HEK293T (cell line): ENCODE results near the gene ARHGAP6.

Experiments used
- CTCF ChIA-PET: fragments of 350-600 bp; formaldehyde crosslinking; extraction: SDS; loops from one replicate; lab custom pipeline; 2021; ENCODE audit warnings: antibody characterized with exemption, inconsistent platforms; lab: Yijun Ruan, JAX
- POLR2A ChIA-PET: fragments of 350-600 bp; formaldehyde crosslinking; extraction: SDS; loops from one replicate; lab custom pipeline; 2020; ENCODE audit warnings: antibody characterized with exemption, inconsistent platforms; lab: Yijun Ruan, JAX
- DNase-seq: peaks from one replicate; pipeline ENCODE4 v3.0.0; 2012; ENCODE audit warnings: mixed read lengths; ENCODE audit errors: extremely low spot score
- ARNT ChIP-seq: fragments of 450-650 bp; IDR thresholded peaks from 2 replicates; pipeline ENCODE4 v1.6.1; 2017; ENCODE audit warnings: mild to moderate bottlenecking
- BHLHE40 ChIP-seq: fragments of 450-650 bp; IDR thresholded peaks from 2 replicates; pipeline ENCODE4 v1.6.1; 2016; ENCODE audit warnings: mild to moderate bottlenecking, moderate library complexity, borderline replicate concordance
- CTBP1 ChIP-seq: fragments of 450-650 bp; IDR thresholded peaks from 2 replicates; pipeline ENCODE4 v1.6.1; 2016; ENCODE audit warnings: borderline replicate concordance
- ELF4 ChIP-seq: fragments of 450-650 bp; IDR thresholded peaks from 2 replicates; pipeline ENCODE4 v1.6.1; 2017; ENCODE audit warnings: antibody characterized with exemption
- FOXA1 ChIP-seq: fragments of 450-650 bp; IDR thresholded peaks from 2 replicates; pipeline ENCODE4 v1.6.1; 2016; ENCODE audit warnings: mild to moderate bottlenecking
- FOXK2 ChIP-seq: fragments of 450-650 bp; IDR thresholded peaks from 2 replicates; pipeline ENCODE4 v1.6.1; 2016; ENCODE audit warnings: mild to moderate bottlenecking
- FOXM1 ChIP-seq: fragments of 450-650 bp; IDR thresholded peaks from 2 replicates; pipeline ENCODE4 v1.6.1; 2017; ENCODE audit warnings: mild to moderate bottlenecking, borderline replicate concordance
- HDGF ChIP-seq: fragments of 450-650 bp; IDR thresholded peaks from 2 replicates; pipeline ENCODE4 v1.6.1; 2017; ENCODE audit warnings: antibody characterized with exemption, borderline replicate concordance
- L3MBTL2 ChIP-seq: fragments of 450-650 bp; conservative IDR thresholded peaks from 2 replicates; pipeline ENCODE4 v1.6.1; 2016; ENCODE audit warnings: mild to moderate bottlenecking
- LEF1 ChIP-seq: fragments of 450-650 bp; IDR thresholded peaks from 2 replicates; pipeline ENCODE4 v1.6.1; 2017; ENCODE audit warnings: mild to moderate bottlenecking, borderline replicate concordance
- NFRKB ChIP-seq: fragments of 450-650 bp; IDR thresholded peaks from 2 replicates; pipeline ENCODE4 v1.6.1; 2016; ENCODE audit warnings: mild to moderate bottlenecking, moderate library complexity
- SP1 ChIP-seq: fragments of 450-650 bp; IDR thresholded peaks from 2 replicates; pipeline ENCODE4 v1.6.1; 2017
- SUZ12 ChIP-seq: fragments of 450-650 bp; IDR thresholded peaks from 2 replicates; pipeline ENCODE4 v1.6.1; 2016; ENCODE audit warnings: mild to moderate bottlenecking
- TARDBP ChIP-seq: fragments of 450-650 bp; IDR thresholded peaks from 2 replicates; pipeline ENCODE4 v1.6.1; 2016
- ZNF384 ChIP-seq: fragments of 450-650 bp; IDR thresholded peaks from 2 replicates; pipeline ENCODE4 v1.6.1; 2016
- TF ChIP-seq, protein P1 (sequence below): fragments of 450-650 bp; IDR thresholded peaks from 2 replicates; pipeline ENCODE4 v1.6.1; 2016

Gene ARHGAP6

DNA sequence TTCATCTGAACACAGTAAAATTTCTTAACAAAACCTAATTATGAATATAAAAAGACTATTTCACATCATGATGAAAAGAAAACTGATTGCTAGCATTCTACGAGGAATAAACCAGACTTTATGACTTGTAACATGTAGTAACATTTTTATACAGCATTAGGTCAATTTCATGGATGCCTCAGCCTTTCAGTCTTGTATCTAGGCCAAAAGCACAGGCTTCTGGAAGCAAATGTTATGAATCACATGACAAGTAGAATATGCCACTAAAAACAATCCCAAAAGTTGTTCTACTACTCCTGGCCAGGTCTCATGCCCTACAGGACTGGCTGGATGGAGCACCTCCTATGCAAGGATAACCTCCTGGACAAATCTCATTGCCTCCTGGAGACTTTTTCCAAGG is 101.2 kb downstream of the ARHGAP6 start:
- DNase-seq = no peak
- POLR2A ChIA-PET = no interaction called here
- no peak for TF ChIP-seq NFRKB
- CTCF ChIA-PET = no interaction called here

GRCh38 chrX:11562570-11562969 is 103.2 kb downstream of the ARHGAP6 start:
- TF ChIP-seq ARNT (no peak), ELF4 (no peak)
- no peak for DNase-seq
- POLR2A ChIA-PET = no interaction called here
- CTCF ChIA-PET = no interaction called here

DNA sequence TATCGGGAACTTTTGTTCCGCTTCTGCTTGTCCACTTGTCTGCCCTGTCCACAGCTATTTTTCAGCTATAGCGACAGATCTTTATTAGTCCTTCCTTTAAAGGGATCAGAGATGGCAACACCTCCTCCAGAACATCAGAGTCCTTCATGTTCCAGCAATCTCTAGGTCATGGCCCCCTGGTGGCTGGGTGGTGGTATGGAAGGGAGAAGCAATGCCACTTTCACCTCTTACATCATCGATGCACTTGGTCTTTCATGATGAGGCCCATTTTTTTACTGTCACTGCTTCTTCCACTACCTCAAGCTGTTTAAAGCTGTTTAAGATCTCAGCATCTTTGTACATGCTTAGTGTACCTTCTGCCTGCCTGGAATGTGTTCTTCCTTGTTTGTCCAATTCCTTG is 106.7 kb downstream of the ARHGAP6 start:
- CTCF ChIA-PET = no interaction called here
- TF ChIP-seq LEF1 = no peak
- no peak for TF ChIP-seq ELF4
- no peak for TF ChIP-seq FOXK2
- no peak for TF ChIP-seq SUZ12
- no peak for TF ChIP-seq HDGF
- TF ChIP-seq, protein P1, sequence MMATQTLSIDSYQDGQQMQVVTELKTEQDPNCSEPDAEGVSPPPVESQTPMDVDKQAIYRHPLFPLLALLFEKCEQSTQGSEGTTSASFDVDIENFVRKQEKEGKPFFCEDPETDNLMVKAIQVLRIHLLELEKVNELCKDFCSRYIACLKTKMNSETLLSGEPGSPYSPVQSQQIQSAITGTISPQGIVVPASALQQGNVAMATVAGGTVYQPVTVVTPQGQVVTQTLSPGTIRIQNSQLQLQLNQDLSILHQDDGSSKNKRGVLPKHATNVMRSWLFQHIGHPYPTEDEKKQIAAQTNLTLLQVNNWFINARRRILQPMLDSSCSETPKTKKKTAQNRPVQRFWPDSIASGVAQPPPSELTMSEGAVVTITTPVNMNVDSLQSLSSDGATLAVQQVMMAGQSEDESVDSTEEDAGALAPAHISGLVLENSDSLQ = no peak
- TF ChIP-seq NFRKB = no peak
- no peak for TF ChIP-seq ZNF384
- TF ChIP-seq BHLHE40 = no peak
- TF ChIP-seq TARDBP = no peak
- no peak for TF ChIP-seq FOXM1
- TF ChIP-seq SP1 = no peak
- no peak for TF ChIP-seq FOXA1
- no peak for TF ChIP-seq ARNT
- TF ChIP-seq L3MBTL2 = no peak
- DNase-seq = peak; percentile 62
- POLR2A ChIA-PET = no interaction called here

GRCh38 chrX:11557120-11557519 is 108.6 kb downstream of the ARHGAP6 start:
- TF ChIP-seq ELF4 (no peak), SUZ12 (no peak), TARDBP (no peak), L3MBTL2 (no peak), FOXM1 (no peak), BHLHE40 (no peak), HDGF (no peak), CTBP1 (no peak), LEF1 (no peak), SP1 (no peak), ARNT (no peak), ZNF384 (no peak), NFRKB (no peak), FOXK2 (no peak), FOXA1 (no peak)
- TF ChIP-seq, protein P1 = no peak
- DNase-seq = no peak
- CTCF ChIA-PET = no interaction called here
- POLR2A ChIA-PET = no interaction called here

GRCh38 chrX:11555759-11556158 is 110.0 kb downstream of the ARHGAP6 start:
- no peak for TF ChIP-seq L3MBTL2
- no peak for TF ChIP-seq CTBP1
- TF ChIP-seq ARNT = no peak
- no peak for TF ChIP-seq TARDBP
- no peak for TF ChIP-seq ELF4
- no peak for TF ChIP-seq SP1
- no peak for TF ChIP-seq NFRKB
- TF ChIP-seq FOXA1 = no peak
- TF ChIP-seq FOXK2 = no peak
- no peak for TF ChIP-seq FOXM1
- TF ChIP-seq BHLHE40 = no peak
- TF ChIP-seq, protein P1 = no peak
- no peak for TF ChIP-seq SUZ12
- no peak for TF ChIP-seq HDGF
- no peak for TF ChIP-seq LEF1
- no peak for TF ChIP-seq ZNF384
- POLR2A ChIA-PET = no interaction called here
- DNase-seq = no peak
- CTCF ChIA-PET = no interaction called here

DNA sequence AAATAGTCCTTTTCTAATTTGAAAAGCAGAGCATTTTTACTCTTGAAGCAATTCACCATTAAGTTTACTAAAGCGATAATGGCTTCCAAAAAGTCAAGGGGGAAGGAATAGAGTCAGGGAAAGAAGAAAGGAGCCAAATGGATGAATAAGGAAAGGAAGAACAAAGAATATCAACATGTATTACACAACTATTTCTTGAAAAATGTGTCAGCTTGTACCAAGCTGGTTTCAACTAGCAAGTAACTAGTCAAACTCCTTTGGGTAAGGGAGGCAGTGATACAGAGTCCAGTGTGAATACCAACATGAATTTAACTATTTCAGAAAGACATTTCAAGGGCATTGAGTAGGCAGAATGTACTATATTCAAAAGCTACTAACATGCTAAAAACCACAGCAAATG is 112.1 kb downstream of the ARHGAP6 start:
- no peak for TF ChIP-seq LEF1
- no peak for TF ChIP-seq L3MBTL2
- TF ChIP-seq FOXK2 = no peak
- no peak for TF ChIP-seq BHLHE40
- no peak for TF ChIP-seq FOXA1
- no peak for TF ChIP-seq ELF4
- no peak for TF ChIP-seq ARNT
- TF ChIP-seq NFRKB = no peak
- TF ChIP-seq SP1 = no peak
- TF ChIP-seq ZNF384 = no peak
- TF ChIP-seq TARDBP = no peak
- TF ChIP-seq, protein P1 = no peak
- TF ChIP-seq CTBP1 = no peak
- TF ChIP-seq HDGF = no peak
- TF ChIP-seq SUZ12 = no peak
- no peak for TF ChIP-seq FOXM1
- CTCF ChIA-PET = no interaction called here
- POLR2A ChIA-PET = no interaction called here
- no peak for DNase-seq
